ENCODE results near the gene KLHL35.
A peak's percentile ranks its signal among the peaks of the same experiment; 100 is the strongest.
"Not testable (repeated sequence)": the region's sequence is repeated elsewhere in the genome, so short reads cannot be mapped to it uniquely, and the experiment has no call there.

Gene KLHL35

DNA sequence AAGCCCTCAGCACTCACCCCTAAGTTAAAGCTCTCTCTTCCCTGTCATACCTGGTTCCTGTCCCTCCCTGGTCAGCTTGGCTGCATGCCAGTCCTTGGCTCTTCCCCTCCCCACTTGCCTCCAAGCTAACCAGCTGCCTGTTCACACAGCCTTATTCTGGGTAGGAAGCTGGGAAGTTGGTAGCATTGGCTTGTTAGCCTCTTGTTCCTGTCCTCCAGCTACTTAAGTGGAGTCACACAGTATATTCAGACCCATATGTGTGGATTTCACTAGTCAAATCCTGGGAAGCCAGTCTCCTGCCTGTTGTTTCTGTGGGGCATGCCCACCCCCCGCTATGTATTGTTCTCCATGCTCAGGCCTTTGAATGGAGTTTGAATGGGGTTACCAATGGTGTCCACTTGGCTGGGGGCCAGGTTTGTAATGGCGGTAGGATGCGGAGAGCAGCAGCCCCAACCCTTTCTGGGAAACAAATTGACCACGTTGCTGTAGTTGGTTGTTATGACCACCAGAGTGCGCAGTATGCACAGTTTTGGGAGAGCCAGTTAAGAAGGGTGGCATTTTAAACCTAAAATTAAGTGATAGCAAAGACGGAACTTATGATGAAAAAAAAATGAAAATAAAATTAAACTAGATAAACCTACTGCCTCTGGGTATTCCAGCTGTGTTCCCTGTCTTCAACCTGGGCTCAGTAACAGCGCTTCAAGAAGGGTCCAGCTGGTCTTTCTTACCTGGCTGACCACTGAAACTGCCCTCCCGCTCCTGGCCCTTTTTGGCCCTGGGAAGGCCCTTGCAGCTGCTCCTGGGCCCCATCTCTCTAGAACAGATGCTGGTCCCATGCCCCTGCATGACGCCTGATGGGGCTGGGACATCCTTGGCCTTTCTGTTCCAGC is 44.4 kb downstream of the KLHL35 start:
- DNase-seq (ENCODE audit: low read depth), result peak; percentile 67

- DNase-seq (ENCODE audit: low read depth), result no peak
Observed at GRCh38 chr11:75387736-75388294, 45.2 kb downstream of the KLHL35 start.

GRCh38 chr11:75386942-75387630 is 45.9 kb downstream of the KLHL35 start:
- DNase-seq (ENCODE audit: low read depth), result no peak

GRCh38 chr11:75384438-75385080 is 48.4 kb downstream of the KLHL35 start:
- peak; percentile 31 for DNase-seq (ENCODE audit: low read depth)

DNA sequence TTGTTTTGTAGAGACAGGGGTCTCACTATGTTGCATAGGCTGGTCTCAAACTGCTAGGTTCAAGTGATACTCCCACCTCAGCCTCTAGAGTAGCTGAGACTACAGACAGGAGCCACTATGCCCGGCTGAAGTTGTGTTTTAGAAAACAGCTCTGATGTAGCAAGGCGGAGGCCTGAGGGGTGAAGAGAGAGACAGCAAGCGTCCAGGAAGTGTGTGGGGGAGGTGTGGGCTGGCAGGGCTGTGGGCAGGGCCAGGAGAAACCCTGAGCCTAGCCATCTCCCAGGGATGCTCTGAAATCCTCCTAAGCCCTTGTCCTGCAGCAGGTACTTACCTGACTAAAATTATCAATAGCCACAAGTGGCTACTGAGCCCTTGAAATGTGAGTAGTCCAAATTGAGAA is 49.8 kb downstream of the KLHL35 start:
- no peak for DNase-seq (ENCODE audit: low read depth)

DNA sequence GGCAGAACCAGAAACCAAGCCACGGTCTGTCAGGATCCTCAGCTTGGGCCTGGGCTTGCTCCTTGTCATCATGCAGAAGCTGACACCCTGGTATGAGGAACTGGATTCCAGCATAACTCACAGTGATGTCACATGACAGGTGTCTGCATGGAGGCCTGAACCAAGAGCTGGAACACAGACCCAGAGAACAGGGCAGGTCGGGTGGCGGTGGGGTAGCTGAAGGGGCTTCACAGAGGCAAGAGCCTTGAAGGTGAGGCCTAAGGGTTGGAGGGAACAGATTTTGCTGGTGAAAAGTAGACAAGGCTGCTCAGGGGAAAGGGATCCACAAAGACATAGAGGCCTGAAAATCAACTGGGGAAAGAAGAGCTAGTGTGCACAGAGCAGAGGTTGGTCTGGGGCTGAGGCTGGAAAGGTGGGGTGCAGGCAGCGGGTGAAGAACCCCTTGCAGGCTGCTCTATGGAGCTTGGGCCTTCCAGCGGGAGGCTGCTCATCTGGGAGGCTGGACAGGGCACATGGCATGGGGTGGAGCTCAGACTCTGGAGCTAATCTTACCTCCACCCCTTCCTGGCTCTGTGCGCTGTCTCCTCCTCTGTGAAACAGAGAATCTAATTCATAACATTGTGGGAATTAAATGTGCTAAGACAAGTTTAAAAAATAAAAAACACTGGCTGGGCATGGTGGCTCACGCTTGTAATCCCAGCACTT is 52.1 kb downstream of the KLHL35 start:
- DNase-seq (ENCODE audit: low read depth), result no peak

DNA sequence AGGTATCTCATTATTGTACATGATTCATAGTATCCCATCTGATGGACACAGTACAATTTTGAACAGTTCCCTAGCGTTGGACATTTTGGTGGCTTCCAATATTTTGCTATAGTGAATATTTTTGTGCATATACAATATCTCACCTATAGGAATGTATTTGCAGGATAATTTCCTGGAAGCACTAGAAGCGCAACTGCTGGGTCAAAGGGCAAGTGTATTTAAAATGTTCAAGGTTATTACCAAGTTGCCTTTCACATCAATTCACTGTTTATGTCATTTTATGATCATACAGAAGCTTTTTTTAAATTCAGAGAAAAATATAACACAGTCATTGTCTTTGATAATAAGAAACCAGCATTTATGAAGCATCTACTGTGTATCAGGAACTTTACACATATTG is 52.8 kb downstream of the KLHL35 start:
- DNase-seq (ENCODE audit: low read depth), result no peak

GRCh38 chr11:75378776-75379175 is 54.2 kb downstream of the KLHL35 start:
- DNase-seq (ENCODE audit: low read depth), result not testable (repeated sequence)

GRCh38 chr11:75376175-75376574 is 56.8 kb downstream of the KLHL35 start:
- no peak for DNase-seq (ENCODE audit: low read depth)

GRCh38 chr11:75375626-75376025 is 57.4 kb downstream of the KLHL35 start:
- DNase-seq (ENCODE audit: low read depth), result no peak

DNA sequence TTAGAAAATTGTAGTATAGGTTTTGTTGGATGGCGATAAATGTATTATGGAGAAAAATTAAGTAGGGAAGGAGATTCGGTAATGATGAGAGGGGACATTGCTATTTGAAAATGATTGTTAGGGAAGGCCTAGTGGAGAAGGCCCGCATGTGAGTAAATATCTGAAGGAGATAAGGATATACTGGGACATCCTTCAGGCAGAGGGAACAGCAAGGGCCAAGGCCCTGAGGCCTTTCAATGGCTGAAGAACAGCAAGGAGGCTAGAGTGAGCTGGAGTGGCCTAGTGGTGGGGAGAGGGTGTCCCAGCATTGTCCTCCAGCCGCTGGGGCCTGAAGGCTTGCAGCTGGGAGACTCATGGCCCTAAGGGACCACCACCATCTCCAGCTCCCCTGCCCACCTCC is 58.4 kb downstream of the KLHL35 start:
- DNase-seq (ENCODE audit: low read depth), result no peak

- no peak for DNase-seq (ENCODE audit: low read depth)
Observed at GRCh38 chr11:75373201-75373600, 59.8 kb downstream of the KLHL35 start.

Measured in amniotic epithelial cell (primary cell).